Stimulated activated CD8-positive, alpha-beta memory T cell treated with anti-CD3 and anti-CD28 coated beads, Interleukin-12 subunit alpha, Interleukin-12 subunit beta, amount 100 ng/mL, for 4 hours (primary cell): ENCODE measurements around the gene ALDH3B2.
A peak's percentile ranks its signal among the peaks of the same experiment; 100 is the strongest.
"Not testable (repeated sequence)": the region's sequence is repeated elsewhere in the genome, so short reads cannot be mapped to it uniquely, and the experiment has no call there.

Experiments used
- DNase-seq: peaks from one replicate; pipeline ENCODE4 v3.0.0-alpha.2; 2020; ENCODE audit warnings: low read depth

ALDH3B2 gene

DNA sequence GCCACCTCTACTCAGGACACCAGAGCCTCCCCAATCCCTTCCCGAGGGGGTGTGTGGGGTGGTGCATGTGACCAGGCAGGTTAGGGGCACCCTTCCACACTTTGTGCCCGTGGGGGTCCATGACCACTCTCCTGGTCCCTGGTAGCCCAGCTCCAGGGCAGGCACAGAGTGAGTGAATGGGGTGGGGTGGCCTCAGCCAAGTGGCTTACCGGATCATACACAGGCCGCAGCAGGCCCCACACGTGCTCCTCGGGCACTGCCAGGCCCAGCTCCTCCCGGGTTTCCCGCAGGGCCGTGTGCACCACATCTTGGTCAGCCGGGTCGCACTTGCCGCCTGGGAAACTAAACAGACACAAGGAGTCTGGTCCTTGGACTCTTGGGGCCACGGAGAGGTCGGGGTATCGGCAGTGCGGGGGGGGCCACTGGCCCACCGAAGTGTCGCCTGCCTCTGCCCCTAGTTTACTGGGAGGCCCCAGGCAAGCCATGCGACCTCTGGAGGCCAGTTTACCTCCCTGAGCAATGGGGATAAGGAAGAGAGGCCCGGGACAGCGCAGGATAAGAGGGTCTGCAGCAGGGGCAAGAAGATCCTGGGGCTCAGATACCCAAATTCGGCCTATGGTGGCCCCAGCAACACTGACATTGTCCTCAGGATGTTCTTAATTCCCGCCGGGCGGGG lies 45.6 kb downstream of the ALDH3B2 start:
- DNase-seq: no peak

DNA sequence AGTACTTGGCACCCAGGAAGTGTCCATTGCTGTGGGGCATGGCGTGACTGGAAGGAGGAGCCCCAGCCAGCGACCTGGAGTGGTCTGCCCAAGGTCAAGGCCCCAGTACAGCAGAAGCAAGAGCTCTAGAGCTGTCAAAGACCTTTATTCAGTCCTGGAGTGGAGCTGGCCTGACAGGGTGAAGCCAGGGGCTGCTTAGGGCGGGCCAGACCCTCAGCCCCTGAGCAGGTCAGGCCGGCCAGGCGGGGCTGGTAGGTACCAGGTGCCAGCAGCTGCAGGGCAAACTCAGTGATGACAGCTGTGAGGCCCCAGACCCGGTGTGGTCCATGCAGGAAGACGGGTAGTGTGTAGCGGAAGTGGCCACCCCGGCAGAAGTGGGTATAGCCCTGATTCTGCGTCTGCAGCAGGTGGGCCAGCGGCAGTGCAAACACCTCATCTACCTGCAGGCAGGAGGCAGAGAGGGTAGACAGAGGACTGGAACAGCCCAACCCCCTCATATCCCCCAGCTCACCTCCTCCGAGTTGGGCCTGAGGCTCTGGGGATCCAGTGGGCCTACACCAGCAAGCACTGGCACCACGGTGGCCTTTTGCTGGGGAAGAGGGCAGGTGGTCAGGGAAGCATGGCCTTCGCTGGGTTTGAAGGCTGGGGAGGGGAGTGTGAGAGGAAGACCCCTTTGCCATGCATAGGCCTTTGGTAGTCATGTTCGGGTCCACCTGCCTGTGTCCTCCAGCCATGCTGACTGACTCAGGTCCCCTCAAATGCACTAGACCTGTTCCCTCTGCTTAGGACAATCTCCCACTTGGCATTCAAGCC lies 46.4 kb downstream of the ALDH3B2 start:
- DNase-seq: no peak

DNA sequence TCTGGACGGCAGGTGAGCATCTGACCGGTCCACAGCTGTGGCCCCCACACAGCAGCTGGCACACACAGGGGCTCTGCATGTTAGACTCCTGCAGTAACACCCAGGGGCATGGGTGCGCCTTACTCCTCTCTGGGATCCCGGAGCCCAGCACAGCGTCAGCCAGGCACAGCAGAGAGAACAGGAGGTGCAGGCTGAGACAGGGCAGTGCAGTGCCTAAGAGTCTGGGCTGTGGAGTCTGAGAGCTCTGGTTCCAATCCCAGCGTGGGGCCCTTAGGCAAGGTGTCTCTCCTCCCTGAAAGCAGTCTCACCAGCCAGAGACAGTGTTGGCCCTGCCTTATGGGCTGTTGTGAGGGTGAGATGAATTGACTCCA lies 47.0 kb downstream of the ALDH3B2 start:
- no peak for DNase-seq

DNA sequence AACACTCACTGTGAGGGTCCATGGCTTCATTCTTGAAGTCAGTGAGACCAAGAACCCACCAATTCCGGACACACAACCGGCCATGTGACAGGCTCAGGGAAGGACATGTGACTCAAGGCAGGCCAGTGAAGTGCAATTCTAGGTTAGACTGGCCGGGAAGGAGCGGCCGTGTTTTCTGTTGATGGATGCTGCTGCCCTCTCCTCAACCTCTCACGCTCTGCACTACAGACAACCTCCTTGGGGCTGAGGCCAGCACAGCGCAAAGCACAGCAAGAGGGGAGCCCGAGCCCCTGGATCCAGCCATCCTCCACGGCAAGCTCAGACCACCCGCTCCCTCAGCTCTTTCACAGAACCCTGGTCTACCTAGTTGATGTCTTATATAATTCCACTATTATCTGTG lies 47.5 kb downstream of the ALDH3B2 start:
- DNase-seq: no peak

DNA sequence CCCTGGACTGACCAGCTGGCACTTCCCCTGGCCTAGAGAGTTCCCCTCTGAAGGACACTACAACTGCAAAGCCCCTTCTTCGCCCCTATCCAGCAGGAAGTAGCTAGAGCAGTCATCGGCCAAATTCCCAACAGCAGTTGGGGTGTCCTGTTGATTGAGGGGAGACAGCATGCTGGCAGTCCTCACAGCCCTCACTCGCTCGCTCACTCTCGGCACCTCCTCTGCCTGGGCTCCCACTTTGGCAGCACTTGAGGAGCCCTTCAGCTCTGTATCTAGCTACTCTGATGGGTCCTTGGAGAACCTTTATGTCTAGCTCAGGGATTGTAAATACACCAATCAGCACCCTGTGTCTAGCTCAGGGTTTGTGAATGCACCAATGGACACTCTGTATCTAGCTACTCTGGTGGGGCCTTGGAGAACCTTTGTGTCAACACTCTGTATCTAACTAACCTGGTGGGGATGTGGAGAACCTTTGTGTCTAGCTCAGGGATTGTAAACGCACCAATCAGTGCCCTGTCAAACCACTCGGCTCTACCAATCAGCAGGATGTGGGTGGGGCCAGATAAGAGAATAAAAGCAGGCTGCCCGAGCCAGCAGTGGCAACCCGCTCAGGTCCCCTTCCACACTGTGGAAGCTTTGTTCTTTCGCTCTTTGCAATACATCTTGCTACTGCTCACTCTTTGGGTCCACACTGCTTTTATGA lies 48.1 kb downstream of the ALDH3B2 start:
- DNase-seq: not testable (repeated sequence)

DNA sequence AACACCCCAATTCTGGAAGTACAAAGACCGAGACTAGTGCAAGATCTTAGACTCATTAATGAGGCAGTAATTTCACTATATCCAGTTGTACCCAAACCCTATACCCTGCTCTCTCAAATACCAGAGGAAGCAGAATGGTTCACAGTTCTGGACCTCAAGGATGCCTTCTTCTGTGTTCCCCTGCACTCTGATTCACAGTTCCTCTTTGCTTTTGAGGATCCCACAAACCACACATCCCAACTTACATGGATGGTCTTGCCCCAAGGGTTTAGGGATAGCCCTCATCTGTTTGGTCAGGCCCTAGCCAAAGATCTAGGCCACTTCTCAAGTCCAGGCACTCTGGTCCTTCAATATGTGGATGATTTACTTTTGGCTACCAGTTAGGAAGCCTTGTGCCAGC lies 50.6 kb downstream of the ALDH3B2 start:
- DNase-seq: not testable (repeated sequence)

DNA sequence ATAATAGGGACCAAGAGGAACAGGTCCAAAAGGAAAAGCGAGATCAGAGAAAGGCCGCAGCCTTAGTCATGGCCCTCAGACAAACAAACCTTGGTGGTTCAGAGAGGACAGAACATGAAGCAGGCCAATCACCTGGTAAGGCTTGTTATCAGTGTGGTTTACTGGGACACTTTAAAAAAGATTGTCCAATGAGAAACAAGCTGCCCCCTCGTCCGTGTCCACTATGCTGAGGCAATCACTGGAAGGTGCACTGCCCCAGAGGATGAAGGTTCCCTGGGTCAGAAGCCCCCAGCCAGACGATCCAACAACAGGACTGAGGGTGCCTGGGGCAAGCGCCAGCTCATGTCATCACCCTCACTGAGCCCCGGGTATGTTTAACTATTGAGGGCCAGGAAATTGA lies 51.5 kb downstream of the ALDH3B2 start:
- not testable (repeated sequence) for DNase-seq

DNA sequence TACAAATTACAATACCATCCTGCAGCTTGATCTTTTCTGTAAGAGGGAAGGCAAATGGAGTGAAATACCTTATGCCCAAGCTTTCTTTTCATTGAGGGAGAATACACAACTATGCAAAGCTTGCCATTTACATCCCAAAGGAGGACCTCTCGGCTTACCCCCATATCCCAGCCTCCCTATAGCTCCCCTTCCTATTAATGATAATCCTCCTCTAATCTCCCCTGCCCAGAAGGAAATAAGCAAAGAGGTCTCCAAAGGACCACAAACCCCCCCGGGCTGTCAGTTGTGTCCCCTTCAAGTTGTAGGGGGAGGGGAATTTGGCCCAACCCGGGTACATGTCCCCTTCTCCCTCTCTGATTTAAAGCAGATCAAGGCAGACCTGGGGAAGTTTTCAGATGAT lies 52.5 kb downstream of the ALDH3B2 start:
- DNase-seq: not testable (repeated sequence)

DNA sequence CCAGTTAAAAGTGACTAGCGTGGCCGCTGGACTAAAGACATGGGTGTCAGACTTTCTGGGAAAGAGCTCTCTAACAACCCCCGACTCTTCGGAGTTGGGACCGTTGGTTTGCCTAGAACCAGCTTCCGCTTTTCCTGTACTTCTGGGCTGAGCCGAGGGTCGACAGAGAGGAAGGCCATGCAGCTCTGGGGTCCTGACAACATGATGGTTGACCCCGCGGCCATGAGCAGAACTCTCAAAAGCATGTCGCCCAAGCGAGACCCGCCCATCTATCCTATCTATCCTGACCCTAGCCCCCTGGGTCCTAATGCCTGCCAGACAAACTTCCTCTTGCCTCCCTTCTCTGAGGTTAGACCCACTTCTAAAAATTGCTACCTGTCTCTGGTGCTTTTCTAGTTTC lies 53.8 kb downstream of the ALDH3B2 start:
- not testable (repeated sequence) for DNase-seq

DNA sequence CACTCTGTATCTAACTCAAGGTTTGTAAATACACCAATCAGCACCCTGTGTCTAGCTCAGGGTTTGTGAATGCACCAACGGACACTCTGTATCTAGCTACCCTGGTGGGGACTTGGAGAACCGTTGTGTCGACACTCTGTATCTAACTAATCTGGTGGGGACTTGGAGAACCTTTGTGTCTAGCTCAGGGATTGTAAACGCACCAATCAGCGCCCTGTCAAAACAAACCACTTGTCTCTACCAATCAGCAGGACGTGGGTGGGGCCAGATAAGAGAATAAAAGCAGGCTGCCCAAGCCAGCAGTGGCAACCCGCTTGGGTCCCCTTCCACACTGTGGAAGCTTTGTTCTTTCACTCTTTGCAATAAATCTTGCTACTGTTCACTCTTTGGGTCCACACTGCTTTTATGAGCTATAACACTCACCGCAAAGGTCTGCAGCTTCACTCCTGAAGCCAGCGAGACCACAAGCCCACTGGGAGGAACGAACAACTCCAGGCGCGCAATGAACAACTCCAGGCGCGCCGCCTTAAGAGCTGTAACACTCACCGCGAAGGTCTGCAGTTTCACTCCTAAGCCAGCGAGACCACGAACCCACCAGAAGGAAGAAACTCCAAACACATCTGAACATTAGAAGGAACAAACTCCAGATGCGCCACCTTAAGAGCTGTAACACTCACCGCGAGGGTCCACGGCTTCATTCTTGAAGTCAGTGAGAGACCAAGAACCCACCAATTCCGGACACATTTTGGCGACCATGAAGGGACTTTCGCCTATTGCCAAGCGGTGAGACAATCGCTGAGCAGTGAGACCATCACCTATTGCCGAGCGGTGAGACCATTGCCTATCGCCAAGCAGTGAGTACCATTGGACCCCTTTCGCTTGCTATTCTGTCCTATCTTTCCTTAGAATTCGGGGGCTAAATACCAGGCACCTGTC lies 54.5 kb downstream of the ALDH3B2 start:
- DNase-seq: not testable (repeated sequence)

DNA sequence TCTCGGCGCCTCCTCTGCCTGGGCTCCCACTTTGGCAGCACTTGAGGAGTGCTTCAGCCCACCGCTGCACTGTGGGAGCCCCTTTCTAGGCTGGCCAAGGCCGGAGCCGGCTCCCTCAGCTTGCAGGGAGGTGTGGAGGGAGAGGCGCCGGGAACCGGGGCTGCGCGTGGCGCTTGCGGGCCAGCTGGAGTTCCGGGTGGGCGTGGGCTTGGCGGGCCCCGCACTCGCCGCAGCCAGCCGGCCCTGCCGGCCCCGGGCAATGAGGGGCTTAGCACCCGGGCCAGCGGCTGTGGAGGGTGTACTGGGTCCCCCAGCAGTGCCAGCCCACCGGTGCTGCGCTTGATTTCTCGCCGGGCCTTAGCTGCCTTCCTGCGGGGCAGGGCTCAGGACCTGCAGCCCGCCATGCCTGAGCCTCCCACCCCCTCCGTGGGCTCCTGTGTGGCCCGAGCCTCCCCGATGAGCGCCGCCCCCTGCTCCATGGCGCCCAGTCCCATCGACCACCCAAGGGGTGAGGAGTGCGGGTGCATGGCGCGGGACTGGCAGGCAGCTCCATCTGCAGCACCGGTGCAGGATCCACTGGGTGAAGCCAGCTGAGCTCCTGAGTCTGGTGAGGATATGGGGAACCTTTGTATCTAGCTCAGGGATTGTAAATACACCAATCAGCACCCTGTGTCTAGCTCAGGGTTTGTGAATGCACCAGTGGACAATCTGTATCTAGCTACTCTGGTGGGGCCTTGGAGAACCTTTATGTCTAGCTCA lies 55.3 kb downstream of the ALDH3B2 start:
- not testable (repeated sequence) for DNase-seq

DNA sequence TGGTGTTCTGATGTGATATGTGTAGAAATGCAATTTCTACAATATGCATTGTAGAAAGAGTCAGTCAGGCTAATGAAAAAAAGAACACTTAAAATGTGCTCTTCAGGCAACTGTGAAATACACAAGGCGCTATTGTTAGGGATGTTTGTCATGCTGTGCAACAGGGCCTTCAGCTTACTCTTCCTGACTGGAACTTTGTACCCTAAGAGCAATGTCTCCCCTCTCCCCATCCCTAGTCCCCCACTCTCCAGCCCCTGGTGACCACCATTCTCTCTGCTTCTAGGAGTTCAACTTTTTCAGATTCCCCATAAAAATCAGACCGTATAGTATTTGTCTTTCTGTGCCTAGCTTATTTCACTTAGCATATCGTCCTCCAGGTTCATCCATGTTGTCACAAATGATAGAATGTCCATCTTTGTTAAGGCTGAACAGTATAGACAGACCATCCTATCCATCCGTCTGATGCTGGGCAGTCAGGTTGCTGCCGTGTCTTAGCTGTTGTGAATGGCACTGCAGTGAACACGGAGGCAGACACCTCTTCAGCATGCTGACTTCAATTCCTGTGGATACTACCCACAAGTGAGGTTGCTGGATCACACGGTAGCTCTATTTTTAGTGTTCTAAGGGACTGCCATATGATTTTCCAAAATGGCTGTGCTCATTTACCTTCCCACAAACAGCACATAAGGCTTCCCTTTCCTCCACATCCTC lies 57.0 kb downstream of the ALDH3B2 start:
- no peak for DNase-seq

DNA sequence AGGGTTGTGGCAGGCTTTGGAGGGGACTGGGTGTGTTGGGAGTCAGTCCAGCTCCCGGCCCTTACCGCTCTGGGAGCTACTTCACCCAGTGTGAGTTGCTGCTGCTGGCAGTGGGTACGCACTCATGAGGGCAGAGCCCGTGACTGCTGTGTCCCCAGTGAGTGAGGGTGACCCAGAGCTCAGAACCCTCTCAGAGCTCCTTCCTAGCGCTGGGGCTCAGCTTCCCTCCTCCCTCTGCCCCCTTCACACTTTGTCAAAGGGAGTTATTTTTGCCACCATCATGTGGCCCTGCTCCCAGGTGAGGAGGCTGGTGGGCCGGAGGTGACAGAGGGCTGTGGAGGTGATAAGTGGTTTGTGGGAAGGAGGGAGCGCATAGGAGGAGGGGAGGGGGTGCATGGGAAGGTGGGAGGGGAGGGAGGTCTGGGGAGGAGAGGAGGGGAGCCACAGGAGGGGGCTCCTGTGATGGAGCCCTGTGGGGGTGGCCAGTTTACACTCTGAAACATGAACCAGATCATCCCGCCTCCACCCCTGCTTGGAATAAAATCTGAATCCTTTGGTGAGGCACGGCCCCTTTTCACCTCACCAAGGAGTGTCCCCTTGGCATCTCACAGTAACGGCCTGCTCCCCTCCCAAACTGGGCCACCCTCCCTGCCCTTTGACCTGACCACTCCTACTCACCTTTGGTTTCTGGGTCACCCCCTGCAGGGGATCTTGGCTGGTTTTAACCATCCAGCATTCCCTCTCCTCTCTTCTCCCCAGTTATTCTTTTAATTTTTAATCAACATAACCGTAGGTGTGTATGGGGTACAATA lies 57.8 kb downstream of the ALDH3B2 start:
- DNase-seq: no peak

DNA sequence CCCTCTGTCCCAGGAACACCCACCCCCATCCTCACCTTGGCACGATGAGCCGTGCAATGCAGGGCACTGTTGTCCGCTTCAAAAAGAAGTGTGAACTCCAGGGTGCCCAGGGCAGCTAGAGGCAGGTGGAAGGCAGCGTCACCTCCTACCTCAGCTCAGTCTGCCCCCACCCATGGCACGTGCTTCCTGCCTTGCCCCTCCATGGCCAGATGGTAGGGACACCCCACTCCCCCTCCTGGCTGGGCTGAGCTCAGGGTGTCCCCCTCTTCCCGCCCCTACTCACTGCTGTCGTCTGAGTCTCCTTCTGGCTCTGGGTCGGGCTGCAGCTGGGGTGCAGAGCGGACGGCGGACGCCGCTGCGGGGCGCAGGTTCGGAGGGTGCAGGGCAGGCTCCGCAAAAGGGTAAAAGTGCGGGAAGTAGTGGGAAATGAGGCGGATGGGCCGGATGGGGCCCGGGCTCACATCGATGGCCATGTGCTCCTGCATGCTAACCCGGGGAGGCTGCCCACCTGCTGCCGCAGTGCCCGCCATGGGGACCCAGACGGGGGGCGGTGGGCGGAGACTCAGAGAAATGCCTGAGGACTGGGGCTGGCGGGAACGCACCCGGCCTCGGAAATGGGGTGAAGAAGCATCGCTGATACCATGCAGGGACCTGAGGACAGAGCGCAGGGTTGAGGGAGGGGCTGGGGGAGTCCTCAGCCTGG lies 58.5 kb downstream of the ALDH3B2 start:
- no peak for DNase-seq

DNA sequence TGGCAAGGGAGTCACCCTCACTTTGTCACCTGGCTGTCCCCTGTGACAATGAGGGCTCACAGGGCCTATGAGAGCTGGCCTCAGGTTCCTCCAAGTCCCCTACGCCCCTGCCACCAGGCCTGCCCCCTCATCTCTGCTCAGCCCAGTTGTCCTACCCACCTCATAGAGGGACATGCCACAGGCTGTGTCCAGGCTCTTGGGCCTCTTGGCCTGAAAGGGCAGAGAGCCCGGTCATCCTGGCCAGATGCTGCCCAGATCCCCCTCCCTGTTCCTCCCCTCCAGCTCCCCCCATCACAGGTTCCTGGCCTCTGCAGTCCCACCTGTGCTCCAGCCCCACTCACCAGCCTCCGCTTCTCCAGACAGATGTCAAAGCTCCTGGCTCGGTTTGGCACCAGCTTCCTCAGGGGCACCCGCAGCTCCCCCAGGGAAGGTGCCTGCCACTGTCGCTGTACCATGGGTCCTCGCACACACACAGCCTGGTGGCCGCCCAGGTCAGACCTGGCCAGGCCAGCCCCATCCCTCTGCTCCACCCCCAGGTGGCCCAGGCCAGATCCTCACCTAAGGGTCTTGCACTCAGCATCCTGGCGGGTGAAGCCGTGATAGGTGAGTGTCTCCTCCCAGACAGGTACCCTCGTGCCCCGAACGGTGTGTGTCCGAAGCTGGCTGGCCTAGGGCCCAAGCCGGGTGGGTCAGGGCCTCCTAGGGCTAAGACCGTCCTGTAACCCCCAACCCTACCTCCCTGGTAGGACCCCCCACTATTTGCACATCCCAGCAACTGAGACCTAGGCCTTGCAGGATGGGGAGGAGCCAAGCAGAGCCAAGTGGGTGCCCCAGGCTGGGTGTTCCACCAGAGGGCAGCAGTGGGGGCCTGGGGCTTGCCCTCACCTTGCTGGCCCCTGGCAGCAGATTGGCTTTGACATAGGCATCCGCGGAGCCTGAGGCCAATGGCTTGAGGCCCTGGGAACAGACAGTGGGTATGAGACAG lies 59.4 kb downstream of the ALDH3B2 start:
- no peak for DNase-seq

DNA sequence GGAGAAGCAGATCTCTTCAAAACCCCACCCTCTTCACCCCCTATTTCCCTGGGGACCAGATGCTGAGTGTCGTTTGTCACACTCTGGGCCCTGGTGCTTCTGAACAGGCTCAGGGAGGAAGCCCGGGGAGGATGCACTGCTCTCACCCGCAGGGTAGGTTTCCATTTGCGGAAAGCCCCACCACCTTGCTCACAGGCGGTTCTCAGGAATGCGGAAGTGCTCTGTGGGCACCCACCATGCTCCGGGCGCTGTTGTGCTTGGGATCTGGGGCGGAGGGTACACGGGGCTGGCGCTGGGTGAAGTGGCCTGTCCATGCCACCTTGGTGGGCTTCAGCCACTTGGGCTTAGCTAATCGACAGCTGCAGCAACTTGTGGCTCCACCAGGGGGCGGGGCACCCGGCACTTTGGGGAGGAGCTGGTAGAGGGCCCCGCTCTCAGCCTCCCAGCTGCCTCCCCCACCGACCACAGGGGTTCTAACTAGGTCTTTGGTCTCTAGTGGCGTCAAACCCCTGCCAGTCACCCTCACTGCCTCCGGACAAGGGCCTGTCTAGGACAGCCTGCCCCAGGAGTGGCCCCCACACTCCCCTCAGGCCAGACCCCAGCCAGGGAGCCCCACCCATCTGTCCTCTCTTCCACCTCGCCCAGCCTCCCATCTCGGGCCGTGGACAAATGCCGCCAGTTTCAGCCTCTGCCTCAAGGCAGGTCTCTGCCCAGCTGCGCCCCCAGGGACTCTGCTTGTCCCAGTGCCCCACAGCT lies 60.3 kb downstream of the ALDH3B2 start:
- peak; percentile 74 for DNase-seq
